ENCODE results near the gene EVC2. TPM values are rescaled to one million over a fixed set of nuclear protein-coding genes. Genes with fewer than 3 reads are reported as not detected.

EVC2 gene
- total RNA-seq, 2 donors from 2014 or later: 21.4 to 24.2 TPM

DNA sequence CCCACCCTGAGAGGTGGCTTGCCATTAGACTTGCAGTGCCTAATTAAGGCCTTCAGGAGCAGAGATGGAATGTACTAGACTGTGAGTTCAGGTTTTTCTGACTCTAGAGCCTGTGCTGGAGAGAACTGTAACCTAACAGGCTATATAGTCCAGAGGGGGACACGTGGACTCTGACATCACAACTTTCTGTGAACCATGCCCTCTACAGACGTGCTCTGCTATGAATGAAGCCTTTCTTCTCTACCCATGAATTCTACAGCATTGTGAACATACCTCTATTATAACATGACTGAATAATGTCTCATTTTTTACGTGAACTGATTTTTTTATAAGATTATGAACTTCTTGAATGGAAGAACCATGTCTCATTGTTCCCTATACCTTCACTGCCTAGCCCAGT lies 68.8 kb downstream of the EVC2 start:
- DNase-seq (ENCODE audit: low spot score): no peak
- TF ChIP-seq, protein P1, sequence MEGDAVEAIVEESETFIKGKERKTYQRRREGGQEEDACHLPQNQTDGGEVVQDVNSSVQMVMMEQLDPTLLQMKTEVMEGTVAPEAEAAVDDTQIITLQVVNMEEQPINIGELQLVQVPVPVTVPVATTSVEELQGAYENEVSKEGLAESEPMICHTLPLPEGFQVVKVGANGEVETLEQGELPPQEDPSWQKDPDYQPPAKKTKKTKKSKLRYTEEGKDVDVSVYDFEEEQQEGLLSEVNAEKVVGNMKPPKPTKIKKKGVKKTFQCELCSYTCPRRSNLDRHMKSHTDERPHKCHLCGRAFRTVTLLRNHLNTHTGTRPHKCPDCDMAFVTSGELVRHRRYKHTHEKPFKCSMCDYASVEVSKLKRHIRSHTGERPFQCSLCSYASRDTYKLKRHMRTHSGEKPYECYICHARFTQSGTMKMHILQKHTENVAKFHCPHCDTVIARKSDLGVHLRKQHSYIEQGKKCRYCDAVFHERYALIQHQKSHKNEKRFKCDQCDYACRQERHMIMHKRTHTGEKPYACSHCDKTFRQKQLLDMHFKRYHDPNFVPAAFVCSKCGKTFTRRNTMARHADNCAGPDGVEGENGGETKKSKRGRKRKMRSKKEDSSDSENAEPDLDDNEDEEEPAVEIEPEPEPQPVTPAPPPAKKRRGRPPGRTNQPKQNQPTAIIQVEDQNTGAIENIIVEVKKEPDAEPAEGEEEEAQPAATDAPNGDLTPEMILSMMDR (IDR thresholded peaks at IDR 0.05): no peak
- Histone ChIP-seq H3K4me3 (no peak overlapping the region), H3K36me3 (peaks cover 19% of the 10 kb centered on the region), H3K4me1 (ENCODE audit: control insufficient read depth in 1 of 2, low read depth in 2 of 2) (no peaks in the 10 kb centered on the region), H3K27ac (no peak overlapping the region), H3K9me3 (no peaks in the 10 kb centered on the region), H3K27me3 (replicated peaks; ENCODE audit: insufficient read depth) (no peaks in the 10 kb centered on the region)
- ATAC-seq (ENCODE audit: insufficient number of reproducible peaks, low FRiP score, low read depth): no peak

DNA sequence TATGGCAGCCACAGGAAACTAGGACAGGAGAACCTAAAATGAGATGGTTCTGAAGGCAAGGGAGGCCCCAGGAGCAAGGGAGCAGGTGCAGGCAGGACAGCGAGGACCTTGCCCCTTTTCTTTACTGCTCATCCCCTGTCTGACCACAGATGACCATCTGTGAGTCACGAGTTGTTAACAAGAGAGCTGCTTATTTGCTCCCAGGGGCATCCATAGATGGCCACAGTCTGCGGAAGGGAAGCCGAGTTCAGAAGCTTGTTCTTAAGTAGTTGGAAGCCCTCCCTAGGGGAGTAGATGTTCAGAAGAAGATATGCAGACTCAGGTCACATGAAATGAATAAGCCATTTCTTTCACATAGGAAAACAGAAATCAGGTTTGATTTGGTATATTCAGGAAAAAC lies 69.4 kb downstream of the EVC2 start:
- no peak overlapping the region for H3K27ac ChIP-seq
- no peaks in the 10 kb centered on the region for H3K27me3 ChIP-seq (replicated peaks; ENCODE audit: insufficient read depth)
- TF ChIP-seq, protein P1 (IDR thresholded peaks at IDR 0.05): no peak
- H3K4me1 ChIP-seq (ENCODE audit: control insufficient read depth in 1 of 2, low read depth in 2 of 2): no peaks in the 10 kb centered on the region
- no peak for ATAC-seq (ENCODE audit: insufficient number of reproducible peaks, low FRiP score, low read depth)
- H3K4me3 ChIP-seq: no peak overlapping the region
- no peak for DNase-seq (ENCODE audit: low spot score)
- no peaks in the 10 kb centered on the region for H3K9me3 ChIP-seq
- peaks cover 19% of the 10 kb centered on the region for H3K36me3 ChIP-seq

DNA sequence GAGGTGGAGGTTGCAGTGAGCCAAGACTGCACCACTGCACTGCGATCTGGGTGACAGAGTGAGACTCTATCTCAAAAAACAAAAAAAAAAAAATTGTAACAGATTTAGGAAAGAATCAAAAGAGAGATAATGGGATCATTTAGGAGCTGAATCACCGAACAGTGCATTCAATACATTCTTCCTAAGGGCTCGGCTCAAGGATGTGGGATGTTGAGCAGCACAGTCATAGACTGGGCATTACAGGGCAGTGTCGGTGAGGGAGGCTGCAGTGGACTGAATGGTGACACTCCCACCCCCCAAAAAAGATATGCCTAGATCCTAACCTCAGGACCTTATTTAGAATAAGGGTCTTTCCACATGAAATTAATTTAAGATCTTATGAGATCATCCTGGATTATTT lies 70.0 kb downstream of the EVC2 start:
- H3K27ac ChIP-seq: no peak overlapping the region
- no peak overlapping the region for H3K4me3 ChIP-seq
- H3K27me3 ChIP-seq (replicated peaks; ENCODE audit: insufficient read depth): no peaks in the 10 kb centered on the region
- DNase-seq (ENCODE audit: low spot score) (no peak), ATAC-seq (ENCODE audit: insufficient number of reproducible peaks, low FRiP score, low read depth) (no peak)
- no peaks in the 10 kb centered on the region for H3K9me3 ChIP-seq
- H3K36me3 ChIP-seq: peaks cover 19% of the 10 kb centered on the region
- no peaks in the 10 kb centered on the region for H3K4me1 ChIP-seq (ENCODE audit: control insufficient read depth in 1 of 2, low read depth in 2 of 2)
- TF ChIP-seq, protein P1 (IDR thresholded peaks at IDR 0.05): no peak

DNA sequence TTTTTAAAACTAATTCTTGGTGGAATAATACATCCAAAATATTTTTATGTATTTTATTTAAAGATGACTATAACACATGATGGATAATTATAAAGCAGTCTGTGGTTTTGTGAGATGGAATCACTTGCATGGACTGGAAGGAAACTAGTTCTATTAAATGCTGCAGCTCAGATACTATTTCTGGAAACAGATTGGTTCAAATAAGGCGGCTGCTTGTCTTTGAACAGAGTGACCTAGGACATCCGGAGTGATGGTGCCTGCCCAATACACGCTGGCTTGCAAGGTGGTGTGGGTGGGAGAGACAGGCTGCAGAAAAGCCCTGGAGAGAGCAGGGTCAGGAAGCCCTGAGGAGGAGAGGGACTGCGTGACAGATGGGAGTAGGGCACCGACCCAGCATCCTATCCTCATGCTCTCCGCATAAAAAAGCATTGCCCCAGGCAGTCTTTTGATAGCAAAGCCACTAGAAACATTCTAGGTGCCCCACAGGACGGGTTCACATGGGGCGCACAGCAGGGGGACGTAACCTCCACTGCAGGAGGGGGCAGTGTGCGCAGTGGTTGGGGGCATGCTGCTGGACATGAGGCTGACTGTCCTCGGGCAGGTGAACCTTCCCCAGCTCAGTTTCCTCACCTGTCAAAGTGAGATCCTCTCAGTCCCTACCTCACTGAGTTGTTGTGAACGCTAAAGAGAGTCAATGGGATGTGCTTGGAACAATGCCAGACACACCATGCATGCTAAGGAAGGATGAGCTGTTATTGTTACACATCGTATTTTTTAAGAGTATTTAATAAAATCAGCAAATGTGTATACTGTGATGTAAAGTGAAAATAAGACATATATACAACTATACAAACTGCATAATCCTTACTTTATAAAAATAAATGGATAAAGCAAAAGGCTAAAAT lies 71.3 kb downstream of the EVC2 start:
- DNase-seq (ENCODE audit: low spot score) (no peak), ATAC-seq (ENCODE audit: insufficient number of reproducible peaks, low FRiP score, low read depth) (no peak)
- Histone ChIP-seq H3K27me3 (replicated peaks; ENCODE audit: insufficient read depth) (no peaks in the 10 kb centered on the region), H3K4me1 (ENCODE audit: control insufficient read depth in 1 of 2, low read depth in 2 of 2) (no peaks in the 10 kb centered on the region), H3K27ac (no peak overlapping the region), H3K36me3 (peaks cover 27% of the 10 kb centered on the region), H3K9me3 (no peaks in the 10 kb centered on the region), H3K4me3 (no peak overlapping the region)
- TF ChIP-seq, protein P1 (IDR thresholded peaks at IDR 0.05): no peak

DNA sequence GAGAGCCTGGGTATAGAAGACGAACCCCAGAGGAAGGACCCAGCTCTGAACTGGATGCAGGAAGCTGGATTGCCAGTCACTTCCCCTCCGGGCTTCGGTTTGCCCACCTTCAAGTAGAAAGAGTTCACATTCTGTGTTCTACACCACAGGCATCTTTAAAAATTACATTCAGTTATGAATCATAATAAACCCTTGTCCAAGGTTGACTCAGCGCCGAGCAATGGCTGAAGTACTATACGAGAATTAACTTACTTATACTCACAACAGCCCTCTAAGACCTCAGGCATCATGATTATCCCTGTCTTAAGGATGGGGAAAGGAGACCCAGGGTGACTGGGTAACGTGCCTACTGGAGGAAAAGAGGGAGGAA lies 72.5 kb downstream of the EVC2 start:
- no peak for DNase-seq (ENCODE audit: low spot score)
- no peaks in the 10 kb centered on the region for H3K4me1 ChIP-seq (ENCODE audit: control insufficient read depth in 1 of 2, low read depth in 2 of 2)
- no peak for ATAC-seq (ENCODE audit: insufficient number of reproducible peaks, low FRiP score, low read depth)
- H3K9me3 ChIP-seq: no peaks in the 10 kb centered on the region
- H3K27me3 ChIP-seq (replicated peaks; ENCODE audit: insufficient read depth): no peaks in the 10 kb centered on the region
- peaks cover 33% of the 10 kb centered on the region for H3K36me3 ChIP-seq
- TF ChIP-seq, protein P1 (IDR thresholded peaks at IDR 0.05): no peak
- H3K27ac ChIP-seq: no peak overlapping the region
- no peak overlapping the region for H3K4me3 ChIP-seq
